ENCODE data around the gene GRIK3.

- TF ChIP-seq CTCF (IDR thresholded peaks at IDR 0.05), result no peak
- TF ChIP-seq POLR2AphosphoS5 (IDR thresholded peaks at IDR 0.05), result no peak
- TF ChIP-seq EP300 (IDR thresholded peaks at IDR 0.05), result no peak
- no peak for TF ChIP-seq POLR2A (IDR thresholded peaks at IDR 0.05)
These were observed 2.4 kb downstream of the GRIK3 start for GRCh38 chr1:37031871-37032270.

Measured in stomach (tissue), 4 donors.